Panc1 (cell line): Measurements from ENCODE around the gene MPPED2. TPM values are rescaled to one million over a fixed set of nuclear protein-coding genes. Genes with fewer than 3 reads are reported as not detected.

Experiments
- ATAC-seq: fragments of 200-7000 bp; cut with Tn5 transposase; 2 replicates; pipeline ENCODE4 v1.9.1; 2020; ENCODE audit warnings: mild to moderate bottlenecking, moderate library complexity
- BruUV-seq: library from RNA; stranded (reverse); fragments of 400-500 nt; replicated peaks from 2 replicates; lab custom pipeline; 2021; lab: Mats Ljungman, UMichigan
- CTCF ChIA-PET: fragments of 300-600 bp; sonication (Branson Sonifier 250); formaldehyde crosslinking; loops from one replicate; lab custom pipeline; 2022; ENCODE audit warnings: antibody characterized with exemption; lab: Charles Lee
- POLR2A ChIA-PET: fragments of 300-600 bp; sonication (Branson Sonifier 250); formaldehyde crosslinking; loops from one replicate; lab custom pipeline; 2022; ENCODE audit warnings: antibody characterized with exemption; lab: Charles Lee
- DNase-seq: peaks from one replicate; pipeline ENCODE4 v3.0.0-alpha.2; 2010; ENCODE audit warnings: low read depth, low spot score
- H3K27ac ChIP-seq: 2 replicates; pipeline ENCODE4 v1.5.1; 2011; ENCODE audit warnings: mild to moderate bottlenecking, low read length, inconsistent platforms
- H3K27me3 ChIP-seq: fragments of 200-500 bp; sonication (Bioruptor generic); 2 replicates; pipeline ENCODE4 v1.6.0; 2014; ENCODE audit warnings: low read length, inconsistent platforms; ENCODE audit not compliant: control insufficient read depth, insufficient read depth
- H3K36me3 ChIP-seq: fragments of 200-500 bp; sonication (Bioruptor generic); 2 replicates; pipeline ENCODE4 v1.5.1; 2014; ENCODE audit warnings: inconsistent platforms, mild to moderate bottlenecking, low read length, moderate library complexity; ENCODE audit not compliant: control insufficient read depth, insufficient read depth
- H3K4me1 ChIP-seq: 2 replicates; pipeline ENCODE4 v1.5.1; 2011; ENCODE audit warnings: inconsistent platforms, mild to moderate bottlenecking, low read length, moderate library complexity; ENCODE audit not compliant: control insufficient read depth, insufficient read depth
- H3K4me3 ChIP-seq, 2 experiments: 2 replicates each; pipeline ENCODE4 v1.5.1; 2011 to 2012; ENCODE audit warnings: low read depth in 2 of 2, low read length in 2 of 2, mild to moderate bottlenecking in 2 of 2, inconsistent platforms in 1 of 2, moderate library complexity in 1 of 2
- H3K9me3 ChIP-seq: fragments of 200-500 bp; sonication (Bioruptor generic); 2 replicates; pipeline ENCODE4 v1.5.1; 2014; ENCODE audit warnings: low read depth, mild to moderate bottlenecking, inconsistent platforms, low read length, moderate library complexity; ENCODE audit not compliant: control insufficient read depth, insufficient read depth
- POLR2AphosphoS5 ChIP-seq: IDR thresholded peaks from 2 replicates; pipeline ENCODE4 v1.6.1; 2012; ENCODE audit warnings: mild to moderate bottlenecking, low read depth, low read length, moderate library complexity
- SIN3A ChIP-seq: IDR thresholded peaks from 2 replicates; pipeline ENCODE4 v1.6.1; 2012; ENCODE audit warnings: low read depth, mild to moderate bottlenecking, low read length, moderate library complexity, borderline replicate concordance; ENCODE audit not compliant: insufficient read depth
- TCF7L2 ChIP-seq: IDR thresholded peaks from 2 replicates; pipeline ENCODE4 v1.6.1; 2011; ENCODE audit warnings: mild to moderate bottlenecking, low read depth, low read length, inconsistent platforms
- in situ Hi-C: cut with HindIII; loops from 2 replicates; pipeline ENCODE4 v1.10.0; 2016; ENCODE audit warnings: low sequenced_read_pairs, low pct_unique_long_range_greater_than_20kb
- intact Hi-C: fragments of 100-400 bp; cut with micrococcal nuclease; formaldehyde crosslinking; loops from one replicate; pipeline ENCODE4 v1.10.0; 2022; ENCODE audit not compliant: unreplicated experiment
- total RNA-seq: library from RNA; stranded (reverse); gene quantifications from one replicate; pipeline ENCODE4 v1.2.1, GENCODE V29; 2021; ENCODE audit not compliant: unreplicated experiment
- TF ChIP-seq, protein P1 (sequence below): fragments of 450-650 bp; IDR thresholded peaks from 2 replicates; pipeline ENCODE4 v1.5.1; 2017; ENCODE audit warnings: mild to moderate bottlenecking
- TF ChIP-seq, protein P2 (sequence below), 2 experiments: IDR thresholded peaks; 2 replicates each; pipeline ENCODE4 v1.6.1; 2011 to 2012; ENCODE audit warnings: low read depth in 2 of 2, control low read depth in 1 of 2, low read length in 1 of 2, mild to moderate bottlenecking in 1 of 2, moderate library complexity in 1 of 2; ENCODE audit not compliant: insufficient read depth in 1 of 2

Gene MPPED2
- total RNA-seq, 1 experiment from 2014 or later: not detected

DNA sequence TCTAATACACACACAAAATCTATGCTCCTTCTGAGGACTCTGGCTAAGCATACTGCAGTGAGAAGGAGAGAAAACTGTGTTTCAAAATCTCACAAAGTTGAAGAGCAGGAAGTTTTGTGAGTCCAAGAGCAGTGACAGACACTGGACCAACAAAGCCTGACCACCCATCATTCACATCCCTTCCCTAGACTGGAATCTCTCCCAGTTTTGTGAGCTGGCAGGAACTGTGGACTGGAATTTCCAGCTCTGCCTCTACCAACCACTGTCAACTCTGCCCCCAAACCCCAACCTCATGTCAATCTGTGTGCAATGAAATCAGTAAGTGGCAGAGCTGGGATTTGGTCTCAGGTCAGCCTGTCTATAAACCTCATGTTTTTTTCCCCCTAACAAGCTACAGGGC, 150.7 kb downstream of the MPPED2 start:
- BruUV-seq: no TSS peak

DNA sequence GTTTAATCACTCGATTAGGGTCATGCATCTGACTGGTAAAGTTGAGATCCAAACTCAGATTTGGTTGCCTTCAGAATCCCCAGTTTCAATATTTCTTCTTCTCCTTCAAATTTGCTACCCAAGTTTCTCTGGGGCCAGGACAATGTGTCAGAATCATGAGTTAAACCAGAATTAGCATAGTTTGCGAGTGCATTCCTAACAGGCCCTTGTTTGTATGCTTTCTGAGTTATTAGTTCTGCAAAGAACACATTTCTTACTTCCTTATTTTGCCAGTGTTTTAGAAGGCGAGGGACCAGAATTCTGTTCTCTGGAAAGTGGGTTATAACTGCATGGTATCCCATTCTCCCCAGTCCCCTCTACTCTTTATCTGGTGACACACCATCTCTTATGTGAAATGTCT, 151.3 kb downstream of the MPPED2 start:
- intact Hi-C loops (no loop called here), in situ Hi-C loops (no loop called here)
- Histone ChIP-seq H3K4me3 (no peak overlapping the region), H3K9me3 (no peaks in the 10 kb centered on the region), H3K36me3 (no peaks in the 10 kb centered on the region), H3K27me3 (no peaks in the 10 kb centered on the region), H3K27ac (no peak overlapping the region), H3K4me1 (no peaks in the 10 kb centered on the region)
- TF ChIP-seq SIN3A: no peak
- no peak for TF ChIP-seq POLR2AphosphoS5
- TF ChIP-seq, protein P1, sequence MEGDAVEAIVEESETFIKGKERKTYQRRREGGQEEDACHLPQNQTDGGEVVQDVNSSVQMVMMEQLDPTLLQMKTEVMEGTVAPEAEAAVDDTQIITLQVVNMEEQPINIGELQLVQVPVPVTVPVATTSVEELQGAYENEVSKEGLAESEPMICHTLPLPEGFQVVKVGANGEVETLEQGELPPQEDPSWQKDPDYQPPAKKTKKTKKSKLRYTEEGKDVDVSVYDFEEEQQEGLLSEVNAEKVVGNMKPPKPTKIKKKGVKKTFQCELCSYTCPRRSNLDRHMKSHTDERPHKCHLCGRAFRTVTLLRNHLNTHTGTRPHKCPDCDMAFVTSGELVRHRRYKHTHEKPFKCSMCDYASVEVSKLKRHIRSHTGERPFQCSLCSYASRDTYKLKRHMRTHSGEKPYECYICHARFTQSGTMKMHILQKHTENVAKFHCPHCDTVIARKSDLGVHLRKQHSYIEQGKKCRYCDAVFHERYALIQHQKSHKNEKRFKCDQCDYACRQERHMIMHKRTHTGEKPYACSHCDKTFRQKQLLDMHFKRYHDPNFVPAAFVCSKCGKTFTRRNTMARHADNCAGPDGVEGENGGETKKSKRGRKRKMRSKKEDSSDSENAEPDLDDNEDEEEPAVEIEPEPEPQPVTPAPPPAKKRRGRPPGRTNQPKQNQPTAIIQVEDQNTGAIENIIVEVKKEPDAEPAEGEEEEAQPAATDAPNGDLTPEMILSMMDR: no peak
- BruUV-seq: no TSS peak
- ATAC-seq: no peak
- POLR2A ChIA-PET: no interaction called here
- CTCF ChIA-PET: no interaction called here
- no peak for DNase-seq

More for the DNA sequence above, 150.7 kb downstream of the MPPED2 start:
- in situ Hi-C loops: no loop called here
- intact Hi-C loops: no loop called here
- CTCF ChIA-PET: no interaction called here
- TF ChIP-seq POLR2AphosphoS5: no peak
- TF ChIP-seq, protein P1: no peak
- TF ChIP-seq SIN3A: no peak
- TF ChIP-seq TCF7L2: no peak
- TF ChIP-seq, protein P2, sequence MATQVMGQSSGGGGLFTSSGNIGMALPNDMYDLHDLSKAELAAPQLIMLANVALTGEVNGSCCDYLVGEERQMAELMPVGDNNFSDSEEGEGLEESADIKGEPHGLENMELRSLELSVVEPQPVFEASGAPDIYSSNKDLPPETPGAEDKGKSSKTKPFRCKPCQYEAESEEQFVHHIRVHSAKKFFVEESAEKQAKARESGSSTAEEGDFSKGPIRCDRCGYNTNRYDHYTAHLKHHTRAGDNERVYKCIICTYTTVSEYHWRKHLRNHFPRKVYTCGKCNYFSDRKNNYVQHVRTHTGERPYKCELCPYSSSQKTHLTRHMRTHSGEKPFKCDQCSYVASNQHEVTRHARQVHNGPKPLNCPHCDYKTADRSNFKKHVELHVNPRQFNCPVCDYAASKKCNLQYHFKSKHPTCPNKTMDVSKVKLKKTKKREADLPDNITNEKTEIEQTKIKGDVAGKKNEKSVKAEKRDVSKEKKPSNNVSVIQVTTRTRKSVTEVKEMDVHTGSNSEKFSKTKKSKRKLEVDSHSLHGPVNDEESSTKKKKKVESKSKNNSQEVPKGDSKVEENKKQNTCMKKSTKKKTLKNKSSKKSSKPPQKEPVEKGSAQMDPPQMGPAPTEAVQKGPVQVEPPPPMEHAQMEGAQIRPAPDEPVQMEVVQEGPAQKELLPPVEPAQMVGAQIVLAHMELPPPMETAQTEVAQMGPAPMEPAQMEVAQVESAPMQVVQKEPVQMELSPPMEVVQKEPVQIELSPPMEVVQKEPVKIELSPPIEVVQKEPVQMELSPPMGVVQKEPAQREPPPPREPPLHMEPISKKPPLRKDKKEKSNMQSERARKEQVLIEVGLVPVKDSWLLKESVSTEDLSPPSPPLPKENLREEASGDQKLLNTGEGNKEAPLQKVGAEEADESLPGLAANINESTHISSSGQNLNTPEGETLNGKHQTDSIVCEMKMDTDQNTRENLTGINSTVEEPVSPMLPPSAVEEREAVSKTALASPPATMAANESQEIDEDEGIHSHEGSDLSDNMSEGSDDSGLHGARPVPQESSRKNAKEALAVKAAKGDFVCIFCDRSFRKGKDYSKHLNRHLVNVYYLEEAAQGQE (IDR thresholded peaks at IDR 0.05; ENCODE audit: insufficient read depth in 1 of 2, low read depth in 2 of 2, low read length in 1 of 2): no peak
- ATAC-seq (no peak), DNase-seq (no peak)
- POLR2A ChIA-PET: no interaction called here
- no peaks in the 10 kb centered on the region for H3K9me3 ChIP-seq
- H3K36me3 ChIP-seq: no peaks in the 10 kb centered on the region
- no peak overlapping the region for H3K4me3 ChIP-seq
- no peaks in the 10 kb centered on the region for H3K27me3 ChIP-seq
- H3K4me1 ChIP-seq: no peaks in the 10 kb centered on the region
- no peak overlapping the region for H3K27ac ChIP-seq
